Measurements from ENCODE around the gene TESK1. TPM values are rescaled to one million over a fixed set of nuclear protein-coding genes. Genes with fewer than 3 reads are reported as not detected.
"Not testable (repeated sequence)": the region's sequence is repeated elsewhere in the genome, so short reads cannot be mapped to it uniquely, and the experiment has no call there.

TESK1 gene
- total and polyA plus RNA-seq, 4 donors, result 3.7 to 12.5 (median 6.8) TPM

- no peak for DNase-seq (ENCODE audit: low spot score)
- WGBS, result 94% methylated on average over 13 of the region's 13 CpGs
- H3K27me3 ChIP-seq (ENCODE audit: control insufficient read depth in 4 of 4, insufficient read depth in 4 of 4, low read length in 3 of 4), result no peaks in the 10 kb centered on the region
- H3K9ac ChIP-seq (ENCODE audit: low read depth in 1 of 2, low read length in 2 of 2), result no peak overlapping the region
- H3K27ac ChIP-seq (ENCODE audit: low read depth in 1 of 2, low read length in 2 of 2), result no peak overlapping the region
- peaks cover 7 to 17% (median 13%) of the 10 kb centered on the region in 4 donors for H3K4me1 ChIP-seq (ENCODE audit: control insufficient read depth in 4 of 4, insufficient read depth in 4 of 4, low read length in 3 of 4)
- no peak overlapping the region for H3K4me3 ChIP-seq (ENCODE audit: low read depth in 1 of 3, low read length in 3 of 3)
- TF ChIP-seq HNF4G (IDR thresholded peaks at IDR 0.05) (no peak), GABPA (IDR thresholded peaks at IDR 0.05 in 1 of 2, conservative IDR thresholded peaks at IDR 0.05 in 1 of 2) (no peak), EGR1 (IDR thresholded peaks at IDR 0.05; ENCODE audit: low read depth in 2 of 2) (no peak), SP1 (IDR thresholded peaks at IDR 0.05) (no peak)
- TF ChIP-seq, protein P1, sequence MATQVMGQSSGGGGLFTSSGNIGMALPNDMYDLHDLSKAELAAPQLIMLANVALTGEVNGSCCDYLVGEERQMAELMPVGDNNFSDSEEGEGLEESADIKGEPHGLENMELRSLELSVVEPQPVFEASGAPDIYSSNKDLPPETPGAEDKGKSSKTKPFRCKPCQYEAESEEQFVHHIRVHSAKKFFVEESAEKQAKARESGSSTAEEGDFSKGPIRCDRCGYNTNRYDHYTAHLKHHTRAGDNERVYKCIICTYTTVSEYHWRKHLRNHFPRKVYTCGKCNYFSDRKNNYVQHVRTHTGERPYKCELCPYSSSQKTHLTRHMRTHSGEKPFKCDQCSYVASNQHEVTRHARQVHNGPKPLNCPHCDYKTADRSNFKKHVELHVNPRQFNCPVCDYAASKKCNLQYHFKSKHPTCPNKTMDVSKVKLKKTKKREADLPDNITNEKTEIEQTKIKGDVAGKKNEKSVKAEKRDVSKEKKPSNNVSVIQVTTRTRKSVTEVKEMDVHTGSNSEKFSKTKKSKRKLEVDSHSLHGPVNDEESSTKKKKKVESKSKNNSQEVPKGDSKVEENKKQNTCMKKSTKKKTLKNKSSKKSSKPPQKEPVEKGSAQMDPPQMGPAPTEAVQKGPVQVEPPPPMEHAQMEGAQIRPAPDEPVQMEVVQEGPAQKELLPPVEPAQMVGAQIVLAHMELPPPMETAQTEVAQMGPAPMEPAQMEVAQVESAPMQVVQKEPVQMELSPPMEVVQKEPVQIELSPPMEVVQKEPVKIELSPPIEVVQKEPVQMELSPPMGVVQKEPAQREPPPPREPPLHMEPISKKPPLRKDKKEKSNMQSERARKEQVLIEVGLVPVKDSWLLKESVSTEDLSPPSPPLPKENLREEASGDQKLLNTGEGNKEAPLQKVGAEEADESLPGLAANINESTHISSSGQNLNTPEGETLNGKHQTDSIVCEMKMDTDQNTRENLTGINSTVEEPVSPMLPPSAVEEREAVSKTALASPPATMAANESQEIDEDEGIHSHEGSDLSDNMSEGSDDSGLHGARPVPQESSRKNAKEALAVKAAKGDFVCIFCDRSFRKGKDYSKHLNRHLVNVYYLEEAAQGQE (IDR thresholded peaks at IDR 0.05), result no peak
- peaks cover 3 to 19% (median 8%) of the 10 kb centered on the region in 4 donors for H3K36me3 ChIP-seq (ENCODE audit: control insufficient read depth in 4 of 4, insufficient read depth in 3 of 4, low read depth in 1 of 4, low read length in 3 of 4)
- H3K9me3 ChIP-seq (ENCODE audit: control insufficient read depth in 4 of 4, low read length in 3 of 4), result no peaks in the 10 kb centered on the region
Measured at GRCh38 chr9:35609820-35610163, 4.7 kb downstream of the TESK1 start.

DNA sequence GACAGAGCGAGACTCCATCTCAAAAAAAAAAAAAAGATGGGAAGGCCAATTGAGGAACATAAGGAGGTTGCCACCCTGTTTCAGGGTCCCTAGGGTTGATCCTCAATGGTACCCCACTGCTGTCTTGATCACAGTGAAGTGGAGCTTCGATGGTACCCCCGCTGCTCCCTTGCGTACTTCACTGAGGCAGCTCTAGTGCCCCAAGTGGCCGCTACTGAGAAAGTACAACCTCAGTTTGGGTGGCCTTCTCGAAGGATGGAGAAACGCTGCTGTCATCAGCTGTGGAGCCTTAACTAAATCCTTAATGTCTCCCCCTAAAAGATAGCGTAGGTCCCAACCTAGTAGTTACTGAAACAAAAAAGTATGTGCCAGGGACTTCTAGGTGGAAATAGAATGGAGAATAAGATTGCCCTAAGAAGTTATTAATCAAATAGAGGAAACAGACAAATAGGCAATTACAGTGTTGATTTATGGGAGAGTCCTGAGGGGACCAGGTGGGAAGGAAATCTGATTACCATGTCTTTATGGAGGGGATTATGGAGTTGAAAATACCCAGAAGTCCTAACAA, 6.3 kb downstream of the TESK1 start:
- DNase-seq (ENCODE audit: low spot score), result no peak
- TF ChIP-seq RAD21 (IDR thresholded peaks at IDR 0.05), result peak in 1 of 2 donors; percentile 61
- TF ChIP-seq, protein P2, sequence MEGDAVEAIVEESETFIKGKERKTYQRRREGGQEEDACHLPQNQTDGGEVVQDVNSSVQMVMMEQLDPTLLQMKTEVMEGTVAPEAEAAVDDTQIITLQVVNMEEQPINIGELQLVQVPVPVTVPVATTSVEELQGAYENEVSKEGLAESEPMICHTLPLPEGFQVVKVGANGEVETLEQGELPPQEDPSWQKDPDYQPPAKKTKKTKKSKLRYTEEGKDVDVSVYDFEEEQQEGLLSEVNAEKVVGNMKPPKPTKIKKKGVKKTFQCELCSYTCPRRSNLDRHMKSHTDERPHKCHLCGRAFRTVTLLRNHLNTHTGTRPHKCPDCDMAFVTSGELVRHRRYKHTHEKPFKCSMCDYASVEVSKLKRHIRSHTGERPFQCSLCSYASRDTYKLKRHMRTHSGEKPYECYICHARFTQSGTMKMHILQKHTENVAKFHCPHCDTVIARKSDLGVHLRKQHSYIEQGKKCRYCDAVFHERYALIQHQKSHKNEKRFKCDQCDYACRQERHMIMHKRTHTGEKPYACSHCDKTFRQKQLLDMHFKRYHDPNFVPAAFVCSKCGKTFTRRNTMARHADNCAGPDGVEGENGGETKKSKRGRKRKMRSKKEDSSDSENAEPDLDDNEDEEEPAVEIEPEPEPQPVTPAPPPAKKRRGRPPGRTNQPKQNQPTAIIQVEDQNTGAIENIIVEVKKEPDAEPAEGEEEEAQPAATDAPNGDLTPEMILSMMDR (IDR thresholded peaks at IDR 0.05; ENCODE audit: low read depth, low read length, missing input control), result peak; percentile 45
- TF ChIP-seq HNF4G (IDR thresholded peaks at IDR 0.05), result no peak
- Histone ChIP-seq H3K27ac (ENCODE audit: low read depth in 1 of 2, low read length in 2 of 2) (no peak overlapping the region), H3K36me3 (ENCODE audit: control insufficient read depth in 4 of 4, insufficient read depth in 3 of 4, low read depth in 1 of 4, low read length in 3 of 4) (peaks cover 3 to 19% (median 8%) of the 10 kb centered on the region in 4 donors), H3K9me3 (ENCODE audit: control insufficient read depth in 4 of 4, low read length in 3 of 4) (no peaks in the 10 kb centered on the region), H3K27me3 (ENCODE audit: control insufficient read depth in 4 of 4, insufficient read depth in 4 of 4, low read length in 3 of 4) (no peaks in the 10 kb centered on the region), H3K4me1 (ENCODE audit: control insufficient read depth in 4 of 4, insufficient read depth in 4 of 4, low read length in 3 of 4) (peaks cover 3 to 8% (median 5%) of the 10 kb centered on the region in 4 donors), H3K9ac (ENCODE audit: low read depth in 1 of 2, low read length in 2 of 2) (no peak overlapping the region), H3K4me3 (ENCODE audit: low read depth in 1 of 3, low read length in 3 of 3) (no peak overlapping the region)
- WGBS, result 22% methylated on average over 8 of the region's 8 CpGs

GRCh38 chr9:35612066-35612465, 7.0 kb downstream of the TESK1 start:
- H3K27ac ChIP-seq (ENCODE audit: low read depth in 1 of 2, low read length in 2 of 2); DNase-seq (ENCODE audit: low spot score); H3K9ac ChIP-seq (ENCODE audit: low read depth in 1 of 2, low read length in 2 of 2); H3K27me3 ChIP-seq (ENCODE audit: control insufficient read depth in 4 of 4, insufficient read depth in 4 of 4, low read length in 3 of 4); H3K9me3 ChIP-seq (ENCODE audit: control insufficient read depth in 4 of 4, low read length in 3 of 4); H3K4me3 ChIP-seq (ENCODE audit: low read depth in 1 of 3, low read length in 3 of 3); H3K4me1 ChIP-seq (ENCODE audit: control insufficient read depth in 4 of 4, insufficient read depth in 4 of 4, low read length in 3 of 4): not testable (repeated sequence)
- 92% methylated on average over 4 of the region's 4 CpGs for WGBS
- H3K36me3 ChIP-seq (ENCODE audit: control insufficient read depth in 4 of 4, insufficient read depth in 3 of 4, low read depth in 1 of 4, low read length in 3 of 4), result peaks cover 3 to 19% (median 8%) of the 10 kb centered on the region in 4 donors
